D721Med (cell line): ENCODE results near the gene ZDHHC14.

ENCODE experiments used
- DNase-seq: peaks from one replicate; pipeline ENCODE4 v3.0.0; 2011; ENCODE audit warnings: low spot score; ENCODE audit not compliant: insufficient read length
- FAIRE-seq: peaks from 2 replicates; lab custom pipeline; 2011; peaks lifted over from hg19 to GRCh38; lab: Jason Lieb, UNC
- TF ChIP-seq, protein P1 (sequence below): IDR thresholded peaks from 2 replicates; pipeline ENCODE4 v1.5.1; 2012; ENCODE audit warnings: mild to moderate bottlenecking, control low read depth; ENCODE audit not compliant: insufficient read depth; ENCODE audit errors: missing control alignments

ZDHHC14 gene

DNA sequence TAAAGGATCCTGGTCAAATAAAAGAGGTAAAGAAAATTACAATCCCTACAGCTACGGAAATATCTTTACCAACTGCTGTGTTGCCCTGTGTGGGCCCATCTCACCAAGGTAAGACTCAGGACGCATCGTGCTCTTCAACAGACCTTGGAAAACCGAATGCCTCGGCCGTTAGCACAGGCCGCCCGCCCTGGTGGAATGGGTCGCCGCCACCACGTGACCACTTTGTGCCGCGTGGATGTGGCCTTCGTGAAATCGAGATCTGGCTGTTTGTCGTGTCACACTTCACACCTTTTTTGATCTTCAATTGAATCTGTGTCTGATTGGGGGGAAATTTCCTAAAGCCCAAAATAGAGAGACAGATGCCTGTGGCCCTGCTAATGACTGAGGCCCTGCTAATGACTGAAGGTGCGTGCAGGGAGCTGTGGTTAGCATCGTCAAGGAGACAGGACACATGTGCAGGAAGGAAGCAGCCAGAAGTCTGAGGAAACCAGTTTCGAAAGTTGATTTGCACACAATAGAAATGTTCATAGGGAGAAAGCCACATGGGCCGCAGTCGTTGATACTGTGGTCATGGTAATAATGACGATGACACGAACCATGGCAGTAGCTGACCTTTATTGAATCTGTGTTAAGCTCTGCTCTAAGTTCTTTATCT, 266.4 kb downstream of the ZDHHC14 start:
- no peak for FAIRE-seq
- DNase-seq, result no peak
- TF ChIP-seq, protein P1, sequence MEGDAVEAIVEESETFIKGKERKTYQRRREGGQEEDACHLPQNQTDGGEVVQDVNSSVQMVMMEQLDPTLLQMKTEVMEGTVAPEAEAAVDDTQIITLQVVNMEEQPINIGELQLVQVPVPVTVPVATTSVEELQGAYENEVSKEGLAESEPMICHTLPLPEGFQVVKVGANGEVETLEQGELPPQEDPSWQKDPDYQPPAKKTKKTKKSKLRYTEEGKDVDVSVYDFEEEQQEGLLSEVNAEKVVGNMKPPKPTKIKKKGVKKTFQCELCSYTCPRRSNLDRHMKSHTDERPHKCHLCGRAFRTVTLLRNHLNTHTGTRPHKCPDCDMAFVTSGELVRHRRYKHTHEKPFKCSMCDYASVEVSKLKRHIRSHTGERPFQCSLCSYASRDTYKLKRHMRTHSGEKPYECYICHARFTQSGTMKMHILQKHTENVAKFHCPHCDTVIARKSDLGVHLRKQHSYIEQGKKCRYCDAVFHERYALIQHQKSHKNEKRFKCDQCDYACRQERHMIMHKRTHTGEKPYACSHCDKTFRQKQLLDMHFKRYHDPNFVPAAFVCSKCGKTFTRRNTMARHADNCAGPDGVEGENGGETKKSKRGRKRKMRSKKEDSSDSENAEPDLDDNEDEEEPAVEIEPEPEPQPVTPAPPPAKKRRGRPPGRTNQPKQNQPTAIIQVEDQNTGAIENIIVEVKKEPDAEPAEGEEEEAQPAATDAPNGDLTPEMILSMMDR, result no peak

DNA sequence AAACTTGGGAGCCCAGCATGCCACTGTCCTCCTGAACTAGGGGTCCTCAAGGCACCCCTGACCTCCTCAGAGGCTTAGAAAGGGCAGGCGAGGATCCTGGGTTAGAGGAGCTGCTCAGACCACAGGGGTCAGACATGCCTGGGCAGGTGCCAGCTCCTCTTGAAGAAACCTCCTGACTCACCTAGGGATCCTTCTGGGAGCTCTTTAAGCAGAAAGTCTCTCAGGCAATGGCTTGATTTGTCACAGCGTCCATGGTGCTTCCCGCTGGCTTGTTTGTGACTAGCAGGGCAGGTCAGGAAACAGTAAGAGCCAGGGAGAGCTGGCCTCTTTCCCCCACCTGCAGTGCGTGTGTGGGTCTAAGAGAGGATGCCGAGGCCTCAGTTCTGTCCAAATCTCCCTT, 267.6 kb downstream of the ZDHHC14 start:
- FAIRE-seq (no peak), DNase-seq (no peak)
- TF ChIP-seq, protein P1, result no peak

DNA sequence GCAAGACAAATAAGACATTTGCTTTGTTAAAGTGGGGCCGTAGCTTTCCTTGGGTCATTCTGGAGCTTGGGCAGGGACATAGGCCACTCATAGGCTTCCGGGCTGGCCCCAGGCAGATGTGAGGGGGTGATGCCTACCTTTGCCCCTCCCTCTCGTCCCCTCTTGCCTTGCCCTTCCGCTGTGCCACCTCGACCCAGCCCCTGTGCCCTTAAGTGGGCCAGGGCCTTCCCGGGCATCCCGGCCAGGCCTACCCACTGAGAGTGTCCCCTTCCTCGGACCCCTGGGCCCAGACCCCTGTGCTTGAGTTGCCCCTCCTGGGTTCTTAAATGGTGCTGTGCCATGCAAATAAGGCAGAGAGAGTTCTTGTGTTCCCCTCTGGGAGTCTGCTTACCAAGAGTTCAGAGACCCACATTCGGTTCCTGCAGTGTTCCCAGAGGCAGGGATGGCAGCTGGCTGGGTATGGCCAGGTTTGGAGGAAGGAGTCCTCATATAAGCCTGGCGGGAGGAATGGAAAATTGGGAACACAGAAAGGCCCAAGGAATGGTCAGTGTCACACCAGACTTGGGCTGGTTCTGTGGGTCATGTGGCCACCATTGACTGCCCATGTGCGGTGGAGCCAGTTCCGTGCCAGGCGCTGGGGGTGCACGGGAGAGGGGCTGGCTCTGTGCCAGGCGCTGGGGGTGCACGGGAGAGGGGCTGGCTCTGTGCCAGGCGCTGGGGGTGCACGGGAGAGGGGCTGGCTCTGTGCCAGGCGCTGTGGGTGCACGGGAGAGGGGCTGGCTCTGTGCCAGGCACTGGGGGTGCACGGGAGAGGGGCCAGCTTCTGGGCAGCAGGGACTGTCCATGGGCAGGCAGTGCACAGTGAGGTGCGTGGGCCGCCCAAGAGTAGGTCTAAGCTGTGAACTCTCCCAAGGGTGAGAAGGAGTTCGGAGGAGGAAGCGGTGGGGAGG, 268.6 kb downstream of the ZDHHC14 start:
- no peak for DNase-seq
- TF ChIP-seq, protein P1, result no peak
- no peak for FAIRE-seq

DNA sequence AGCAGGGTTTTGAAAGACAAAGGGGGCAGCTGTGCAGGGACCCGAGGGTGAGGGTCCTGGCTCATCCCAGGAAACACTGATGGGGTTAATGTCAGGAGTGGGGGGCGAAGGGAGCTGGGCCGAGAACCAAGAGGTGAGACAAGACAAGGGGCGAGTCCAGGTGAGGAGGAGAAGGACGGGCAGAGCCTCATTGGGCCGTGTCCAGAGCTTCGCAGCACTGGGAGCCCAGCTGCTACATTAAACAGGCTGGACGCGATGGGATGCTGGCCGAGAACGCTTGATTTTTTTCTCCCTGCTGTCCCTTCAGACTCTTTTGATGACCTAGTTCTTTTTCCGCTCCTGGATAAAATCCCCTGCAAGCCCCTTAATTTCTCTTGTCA, 269.3 kb downstream of the ZDHHC14 start:
- DNase-seq (no peak), FAIRE-seq (no peak)
- TF ChIP-seq, protein P1, result no peak

DNA sequence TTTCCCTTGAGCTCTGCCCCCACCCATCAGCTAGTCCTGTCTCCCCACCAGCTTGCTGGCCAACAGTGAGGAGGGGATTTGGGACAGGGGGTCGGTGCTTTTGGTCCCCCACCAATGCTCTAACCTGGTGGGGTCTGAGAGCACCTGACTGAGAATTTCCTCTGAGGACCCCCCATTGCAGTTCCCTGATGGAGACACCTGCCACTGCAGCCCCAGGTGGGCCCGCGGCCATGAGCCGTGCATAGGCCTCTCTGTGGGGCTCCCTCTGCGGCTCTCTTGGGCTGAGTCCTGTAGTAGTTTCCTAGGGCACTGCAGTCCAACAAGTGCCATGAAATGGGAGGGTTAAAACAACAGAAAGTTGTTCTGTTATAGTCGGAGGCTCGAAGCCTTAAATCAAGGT, 269.8 kb downstream of the ZDHHC14 start:
- DNase-seq (no peak), FAIRE-seq (no peak)
- TF ChIP-seq, protein P1, result no peak

DNA sequence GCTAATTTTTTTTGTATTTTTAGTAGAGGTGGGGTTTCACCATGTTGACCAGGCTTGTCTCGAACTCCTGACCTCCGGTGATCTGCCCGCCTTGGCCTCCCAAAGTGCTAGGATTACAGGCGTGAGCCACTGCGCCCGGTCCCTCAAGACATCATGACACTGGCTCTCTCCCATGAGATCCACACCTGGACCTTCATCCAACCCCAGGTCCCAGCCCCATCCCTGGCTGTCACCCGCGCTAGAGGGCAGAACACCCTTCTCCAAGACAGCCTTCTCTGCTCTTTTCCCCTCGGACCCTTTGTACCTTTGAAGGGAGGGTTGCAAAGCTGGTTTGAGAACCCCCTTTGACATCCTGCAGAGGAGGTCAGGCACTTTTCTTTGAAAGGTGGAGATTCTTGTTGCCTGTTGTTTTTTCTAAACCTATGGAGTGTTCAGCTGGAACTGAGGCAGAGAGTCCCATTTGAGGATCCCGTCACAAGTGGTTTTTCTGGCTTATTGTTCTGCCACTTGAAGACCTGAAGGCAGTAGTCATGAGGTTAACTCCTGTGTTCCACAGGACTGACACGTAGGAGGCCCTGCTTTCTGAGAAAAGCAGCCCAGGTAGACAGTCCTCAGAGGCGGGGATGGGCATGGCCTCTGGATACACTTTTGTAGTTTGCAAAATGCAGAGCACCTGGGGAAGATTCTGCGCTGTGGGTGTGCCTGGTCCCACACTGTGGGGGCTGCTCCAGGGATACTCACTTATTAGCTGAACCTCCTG, 270.9 kb downstream of the ZDHHC14 start:
- DNase-seq, result no peak
- FAIRE-seq, result no peak
- TF ChIP-seq, protein P1, result no peak
